HG03060 (cell line): ENCODE results near the gene EMCN.
"Not testable (repeated sequence)": the region's sequence is repeated elsewhere in the genome, so short reads cannot be mapped to it uniquely, and the experiment has no call there.

Experiments used
- ATAC-seq: cut with Tn5 transposase; IDR thresholded peaks from one replicate; pipeline ENCODE4 v1.9.1; 2021; ENCODE audit warnings: low read depth, moderate number of reproducible peaks; ENCODE audit not compliant: unreplicated experiment

The EMCN gene

DNA sequence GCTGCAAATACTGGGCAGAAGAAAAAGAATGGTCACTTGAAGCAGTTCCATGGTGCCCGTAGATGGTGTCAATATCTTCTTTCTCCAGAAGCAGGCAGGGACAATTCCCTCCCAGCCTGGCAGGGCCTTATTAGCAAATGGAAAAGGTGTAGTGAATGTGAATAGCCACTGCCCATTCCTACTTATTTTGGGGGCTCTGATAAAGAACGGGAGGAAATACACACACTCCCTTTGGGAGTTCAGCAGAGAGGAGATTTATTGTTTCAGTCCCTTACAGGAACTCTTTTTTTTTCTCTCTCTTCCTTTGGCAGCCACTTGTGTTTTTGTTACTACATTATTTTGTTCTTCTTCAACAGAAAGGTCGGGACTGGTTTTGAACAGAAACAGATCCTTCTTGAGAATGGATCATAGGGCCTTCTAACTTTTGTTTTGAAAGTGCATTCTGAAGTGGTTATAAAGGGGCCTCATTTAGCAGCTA, at the start of gene EMCN:
TSS of gene EMCN (minus strand) at position 159 of the 478 bp plus-strand sequence. CDS start at position 51, 108 bp downstream.
- no peak for ATAC-seq

DNA sequence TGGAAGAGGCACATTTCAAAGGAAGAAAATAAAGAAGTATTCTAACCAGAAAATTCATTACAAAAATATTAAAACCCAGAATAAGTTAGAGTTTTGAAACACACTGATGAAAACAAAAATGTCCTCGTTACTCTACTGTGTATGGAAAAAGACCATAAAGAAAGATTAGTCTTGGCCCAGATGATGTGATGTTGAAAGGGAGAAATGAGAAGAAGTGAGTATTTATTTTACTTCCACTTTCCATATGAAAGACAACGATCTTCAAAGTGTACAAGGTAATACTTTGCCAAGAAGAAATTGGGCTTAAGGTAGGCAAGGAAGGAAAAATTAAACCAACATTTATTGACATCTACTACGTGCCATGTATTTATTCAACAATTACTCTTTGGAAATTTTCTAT, 48.6 kb upstream of the EMCN start:
- ATAC-seq = no peak

DNA sequence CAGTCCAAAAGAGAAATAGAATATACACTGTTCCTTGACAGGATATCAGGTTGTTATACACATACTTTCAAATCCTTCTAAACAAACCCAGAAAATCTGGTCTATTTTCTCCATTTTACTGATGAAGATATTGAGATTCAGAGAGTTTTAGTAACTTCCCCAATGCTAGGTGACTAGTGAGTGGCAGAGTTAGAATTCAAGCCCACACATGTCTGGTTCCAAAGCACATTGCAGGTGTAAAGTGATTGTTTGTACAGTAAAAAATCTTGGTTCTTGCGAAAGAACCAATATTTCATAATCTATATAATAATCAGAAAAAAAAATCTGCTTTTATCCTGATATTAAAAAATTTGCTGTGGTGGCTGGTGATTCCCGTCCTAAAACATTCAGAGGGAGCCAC, 39.5 kb upstream of the EMCN start:
- ATAC-seq = no peak

DNA sequence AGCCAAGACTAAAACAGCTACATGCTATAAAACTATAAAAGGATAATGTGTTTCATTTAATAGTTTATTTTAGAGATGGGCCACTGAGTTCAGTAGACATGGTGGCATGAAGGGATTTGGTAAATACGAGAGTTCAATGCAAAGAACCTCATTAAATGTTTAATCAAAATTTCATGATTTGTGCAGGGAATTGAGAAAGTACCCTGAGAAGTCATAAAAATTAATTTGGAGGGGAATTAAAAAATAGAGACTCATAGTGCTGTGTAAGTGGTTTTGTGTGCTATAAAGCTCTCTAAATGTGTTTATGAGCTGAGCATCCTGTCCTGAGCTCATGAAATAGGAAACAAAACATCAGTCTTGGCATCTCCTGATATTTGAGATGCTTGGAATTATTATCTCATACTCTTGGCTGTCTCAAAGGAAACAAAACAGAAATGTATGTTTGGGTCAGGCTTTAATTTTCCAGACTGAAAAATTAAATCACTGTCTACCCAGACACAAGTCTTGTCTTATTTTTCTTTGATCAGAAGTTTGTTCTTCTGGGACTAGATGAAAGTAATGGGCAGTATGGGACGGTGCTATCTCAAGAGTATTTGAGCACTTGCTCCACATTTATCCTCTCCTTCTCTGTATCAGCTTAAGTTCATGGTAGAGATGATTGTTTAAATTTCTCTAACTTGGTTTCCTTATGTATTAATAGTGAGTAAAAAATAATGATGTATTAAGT, 38.0 kb upstream of the EMCN start:
- ATAC-seq = no peak

- ATAC-seq = no peak
These were observed 30.4 kb upstream of the EMCN start for GRCh38 chr4:100548200-100548560.

DNA sequence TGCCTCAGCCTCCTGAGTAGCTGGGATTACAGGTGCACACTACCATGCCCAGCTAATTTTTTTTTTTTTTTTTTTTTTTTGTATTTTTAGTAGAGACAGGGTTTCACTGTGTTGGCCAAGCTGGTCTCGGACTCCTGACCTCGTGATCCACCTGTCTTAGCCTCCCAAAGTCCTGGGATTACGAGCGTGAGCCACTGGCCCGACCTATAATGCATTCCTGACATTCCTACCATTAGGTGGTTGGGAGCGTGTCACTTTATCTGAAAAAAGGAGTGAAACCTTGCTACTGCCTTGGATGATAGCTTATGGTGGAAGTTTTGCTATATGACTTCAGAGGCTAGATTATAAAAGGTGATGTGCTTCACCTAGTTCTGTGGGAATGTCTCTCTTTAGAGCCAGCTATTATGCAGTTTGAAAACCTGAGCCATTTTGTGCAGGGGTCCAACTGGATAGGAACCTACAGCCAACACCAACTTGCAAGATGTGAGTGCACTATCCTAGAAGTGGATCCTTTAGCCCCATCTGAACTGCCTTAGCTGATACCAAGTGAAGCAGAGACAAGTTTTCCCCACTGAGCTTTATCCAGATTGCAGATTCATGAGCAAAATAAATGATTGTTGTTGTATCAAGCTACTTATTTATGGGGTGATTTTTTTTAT, 29.8 kb upstream of the EMCN start:
- ATAC-seq = no peak

DNA sequence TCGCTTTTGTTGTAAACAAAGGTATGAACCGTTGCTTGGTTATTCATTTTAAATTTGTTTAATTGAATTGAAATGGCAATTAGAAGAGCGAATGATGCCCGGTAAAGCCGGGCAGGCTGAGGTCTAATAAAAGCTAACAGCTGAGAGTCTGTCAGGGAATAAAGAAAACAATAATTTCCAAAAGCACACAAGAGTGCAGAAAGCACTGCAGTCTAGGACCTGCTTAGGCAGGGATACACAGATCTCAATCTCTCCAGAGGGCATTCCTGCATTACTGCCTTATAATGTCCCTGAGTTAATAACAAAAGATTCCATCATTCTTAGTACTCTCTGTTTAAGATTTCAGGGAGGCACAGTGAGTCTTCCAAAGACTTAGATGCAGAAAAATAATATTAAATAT, 27.6 kb upstream of the EMCN start:
- no peak for ATAC-seq

DNA sequence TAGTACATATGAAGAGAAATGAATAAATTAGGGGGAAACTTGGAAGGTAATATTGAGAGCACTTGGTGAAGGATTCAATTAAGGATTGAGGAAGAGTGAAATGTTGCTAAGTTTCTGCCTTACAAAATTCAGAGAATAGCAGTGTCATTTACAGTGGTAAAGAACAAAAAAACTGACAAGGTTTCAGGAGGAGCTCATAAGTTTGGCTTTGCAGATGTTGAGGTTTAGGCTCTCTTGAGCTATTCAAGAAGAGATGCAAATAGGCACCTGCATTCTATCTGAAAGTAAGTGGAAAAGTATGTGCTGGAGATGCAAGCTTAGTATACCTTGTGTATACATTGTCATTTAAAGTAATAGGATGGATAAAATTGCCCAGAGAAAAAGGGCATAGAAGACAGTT, 22.3 kb upstream of the EMCN start:
- no peak for ATAC-seq

DNA sequence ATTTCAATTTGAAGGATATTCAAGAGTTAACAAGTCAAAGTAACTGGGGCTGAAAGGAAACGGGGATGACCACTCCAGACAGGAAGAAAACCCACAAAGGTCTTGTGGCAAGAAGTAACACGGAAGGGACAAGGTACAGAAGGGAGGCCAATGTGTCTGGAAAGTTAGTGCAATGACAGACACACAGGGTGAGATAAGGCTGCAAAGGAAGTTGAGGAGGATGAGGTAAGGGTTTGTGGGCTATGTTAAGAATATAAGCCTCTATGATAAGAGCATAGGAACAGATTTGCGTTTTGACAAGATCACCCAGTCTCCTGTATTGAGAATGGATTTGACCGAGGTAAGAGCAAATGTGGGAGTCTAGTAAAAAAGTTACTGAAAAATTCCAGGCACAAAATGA, 21.9 kb upstream of the EMCN start:
- ATAC-seq = no peak

GRCh38 chr4:100533741-100534140, 15.9 kb upstream of the EMCN start:
- no peak for ATAC-seq

GRCh38 chr4:100530161-100530560, 12.3 kb upstream of the EMCN start:
- ATAC-seq = not testable (repeated sequence)

DNA sequence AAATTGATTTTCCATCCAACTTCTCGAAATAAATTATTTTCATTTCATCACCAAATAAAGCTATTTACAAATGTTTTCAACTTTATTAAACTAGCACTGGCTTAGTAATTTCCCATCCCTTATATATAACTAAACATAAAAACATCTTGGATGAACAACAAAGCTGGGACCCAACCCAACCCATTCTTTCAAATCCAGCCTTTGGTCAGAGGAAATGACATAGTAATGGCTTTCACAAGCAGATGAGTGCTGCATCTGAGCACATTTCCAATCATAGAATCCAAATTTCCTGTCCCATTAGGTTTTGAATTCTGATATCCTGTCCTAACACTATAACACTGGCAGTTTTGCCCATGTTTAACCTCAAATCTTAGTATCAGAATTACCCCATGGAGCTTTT, 7.9 kb upstream of the EMCN start:
- no peak for ATAC-seq

DNA sequence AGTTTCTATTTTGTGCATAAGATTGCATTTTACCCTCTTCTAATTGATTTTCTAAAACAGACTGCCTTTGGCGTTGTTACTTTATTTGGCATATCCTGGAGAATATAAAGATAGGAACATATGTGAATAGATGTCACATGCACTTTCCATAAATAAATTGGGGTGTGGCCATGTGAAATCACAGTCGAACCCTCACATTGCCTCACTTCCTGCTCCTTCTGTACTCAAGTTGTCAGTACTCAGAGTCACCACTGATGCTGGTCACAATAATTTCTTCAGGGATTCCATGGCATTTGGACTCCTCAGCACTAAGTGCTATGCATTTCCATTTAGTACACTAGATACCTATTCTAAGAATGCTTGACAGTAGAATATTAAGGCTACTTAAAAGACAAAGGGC, 1.4 kb upstream of the EMCN start:
- ATAC-seq = no peak

- ATAC-seq = no peak
These were observed 1.6 kb downstream of the EMCN start for GRCh38 chr4:100516225-100516624.

DNA sequence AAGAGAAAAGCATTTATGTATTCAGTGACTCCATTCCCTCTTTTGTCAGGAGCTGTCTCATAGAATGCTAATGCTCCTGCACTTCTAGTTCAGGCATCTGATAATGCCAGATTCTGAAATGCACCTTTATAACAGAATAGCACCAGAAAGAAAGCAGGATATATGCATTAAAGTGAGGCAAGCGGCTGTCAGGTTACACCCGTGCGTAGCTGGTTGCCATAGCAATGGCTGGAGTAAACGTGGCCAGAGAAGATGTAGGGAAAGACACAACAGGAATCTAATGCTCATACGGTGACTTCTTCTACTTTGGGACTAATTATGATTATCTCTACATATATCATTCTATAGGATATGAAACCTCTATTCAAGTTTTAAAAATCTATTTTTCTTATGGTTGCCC, 5.9 kb downstream of the EMCN start:
- no peak for ATAC-seq

DNA sequence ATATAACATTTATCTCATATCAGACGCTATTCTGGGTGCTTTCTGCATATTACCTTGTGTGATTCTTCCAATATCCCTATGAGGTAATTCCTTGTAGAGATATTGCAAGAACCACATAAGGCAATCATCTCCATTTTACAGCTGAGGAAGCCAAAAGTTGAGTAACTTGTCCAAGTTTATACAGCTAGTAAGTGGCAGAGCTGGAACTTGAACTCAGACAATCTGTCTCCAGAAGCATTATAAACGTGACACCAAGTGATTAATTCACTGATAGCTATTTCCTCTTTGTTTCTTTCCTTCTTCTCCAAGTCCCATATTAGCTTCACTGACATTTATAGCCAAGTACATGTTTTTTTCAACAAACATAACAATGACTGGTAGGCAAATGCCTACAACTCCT, 7.3 kb downstream of the EMCN start:
- no peak for ATAC-seq

- no peak for ATAC-seq
These were observed 8.4 kb downstream of the EMCN start for GRCh38 chr4:100509386-100509785.

- ATAC-seq = no peak
These were observed 9.1 kb downstream of the EMCN start for GRCh38 chr4:100508691-100509090.

GRCh38 chr4:100504086-100504874, 13.5 kb downstream of the EMCN start:
- ATAC-seq = no peak

DNA sequence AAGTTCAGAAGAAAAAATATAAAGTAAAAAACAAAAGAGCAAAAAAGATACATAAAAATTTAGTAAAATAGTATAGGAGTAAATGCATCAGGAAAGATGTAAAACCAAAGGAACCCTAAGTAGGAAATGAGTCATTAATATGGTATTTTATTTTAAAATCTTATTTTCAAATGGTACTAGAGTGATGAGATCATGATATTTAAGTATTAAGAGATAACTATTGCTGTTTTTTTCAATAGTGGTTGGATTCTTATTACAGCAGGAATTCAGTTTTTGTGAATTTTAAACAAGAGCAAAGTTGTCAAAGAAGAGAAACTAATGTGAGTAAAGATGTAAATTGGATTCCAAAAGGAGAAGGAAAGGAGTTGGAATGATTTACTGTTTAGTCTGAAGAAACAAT, 20.0 kb downstream of the EMCN start:
- no peak for ATAC-seq

DNA sequence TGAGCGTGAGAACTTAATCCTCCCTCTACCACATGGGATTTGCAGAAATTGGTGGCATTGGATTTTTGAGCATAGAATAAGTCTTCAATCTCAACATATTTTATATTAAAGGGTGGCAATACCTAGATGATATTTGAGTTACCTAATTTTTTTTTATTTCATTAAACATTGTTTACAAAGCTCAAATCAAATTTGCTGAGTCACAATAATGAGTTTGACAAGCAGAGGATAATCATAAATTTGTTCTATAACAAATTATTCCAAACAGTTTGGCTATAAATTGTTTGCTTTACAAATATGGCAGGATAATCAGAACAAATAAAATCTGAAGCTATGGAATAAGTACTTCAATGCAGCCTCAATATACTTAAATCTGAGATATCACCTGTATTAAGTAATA, 22.7 kb downstream of the EMCN start:
- no peak for ATAC-seq

DNA sequence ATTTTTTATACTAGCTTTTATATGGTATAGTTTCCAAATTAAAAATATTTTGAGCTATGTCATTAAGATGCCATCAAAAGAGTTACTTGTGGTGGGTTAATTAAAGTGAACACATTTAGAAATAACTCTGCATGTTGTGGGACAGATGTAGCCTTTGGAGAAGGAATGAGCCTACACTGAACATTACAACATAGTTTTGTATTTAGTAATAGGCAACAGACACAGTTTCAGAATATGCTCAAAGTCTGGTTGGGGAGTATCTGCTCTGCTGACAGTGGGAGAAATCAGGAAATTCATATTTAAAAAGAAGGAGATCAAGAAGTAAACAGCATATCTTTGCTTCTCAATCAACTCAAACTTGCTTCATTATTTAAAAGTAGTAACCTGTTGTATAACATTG, 23.7 kb downstream of the EMCN start:
- no peak for ATAC-seq
